ENCODE measurements around the gene FAM13B. TPM values are rescaled to one million over a fixed set of nuclear protein-coding genes. Genes with fewer than 3 reads are reported as not detected.

Gene FAM13B
- polyA plus RNA-seq, 1 of the 3 experiments (the other 2 are of a cell fraction): 13.0 TPM

GRCh38 chr5:137938751-137939143 is 94.1 kb downstream of the FAM13B start:
- WGBS (ENCODE audit: low lambda C conversion rate): 96% methylated on average over 1 of the region's 1 CpG
- no peak for TF ChIP-seq JUND (IDR thresholded peaks at IDR 0.05)
- TF ChIP-seq TEAD4 (IDR thresholded peaks at IDR 0.05; ENCODE audit: borderline replicate concordance, insufficient read depth): no peak
- TF ChIP-seq GATA2 (CRISPR knock-in tag; IDR thresholded peaks at IDR 0.05): no peak
- no peak for TF ChIP-seq MEF2A (IDR thresholded peaks at IDR 0.05; ENCODE audit: borderline replicate concordance, low read depth)
- TF ChIP-seq CTCF (IDR thresholded peaks at IDR 0.05): no peak
- TF ChIP-seq NFIC (IDR thresholded peaks at IDR 0.05; ENCODE audit: borderline replicate concordance): no peak
- no peak for TF ChIP-seq YY1 (IDR thresholded peaks at IDR 0.05; ENCODE audit: low read depth)
- TF ChIP-seq RCOR1 (IDR thresholded peaks at IDR 0.05; ENCODE audit: low read length): no peak
- no peak for TF ChIP-seq ELF1 (IDR thresholded peaks at IDR 0.05)
- no peak for TF ChIP-seq TAF1 (IDR thresholded peaks at IDR 0.05; ENCODE audit: borderline replicate concordance, low read depth, low read length)
- peaks cover 62 to 72% of the 10 kb centered on the region in 2 experiments for H3K36me3 ChIP-seq (replicated peaks in 1 of 2; ENCODE audit: control insufficient read depth in 1 of 2, insufficient read depth in 2 of 2, low read length in 1 of 2)

GRCh38 chr5:137937994-137938750 is 94.7 kb downstream of the FAM13B start:
- H3K79me2 ChIP-seq (ENCODE audit: insufficient read depth): no peaks in the 10 kb centered on the region
- CTCF ChIA-PET: no interaction called here
- no peak for TF ChIP-seq EP300 (IDR thresholded peaks at IDR 0.05; ENCODE audit: borderline replicate concordance in 1 of 2, low read depth in 1 of 2, low read length in 1 of 2)
- TF ChIP-seq SMC3 (IDR thresholded peaks at IDR 0.05; ENCODE audit: low read depth, low read length): no peak
- no peak for TF ChIP-seq USF1 (IDR thresholded peaks at IDR 0.05; ENCODE audit: borderline replicate concordance, low read depth)
- no peak for TF ChIP-seq ZBTB33 (IDR thresholded peaks at IDR 0.05; ENCODE audit: borderline replicate concordance, low read depth)
- TF ChIP-seq FOSL2 (IDR thresholded peaks at IDR 0.05; ENCODE audit: borderline replicate concordance, low read depth): no peak
- no peak for TF ChIP-seq TAF1 (IDR thresholded peaks at IDR 0.05; ENCODE audit: borderline replicate concordance, low read depth, low read length)
- TF ChIP-seq RXRA (IDR thresholded peaks at IDR 0.05; ENCODE audit: borderline replicate concordance, low read depth): no peak
- TF ChIP-seq NFIC (IDR thresholded peaks at IDR 0.05; ENCODE audit: borderline replicate concordance): no peak
- TF ChIP-seq ELF1 (IDR thresholded peaks at IDR 0.05): no peak
- no peak for TF ChIP-seq CHD2 (IDR thresholded peaks at IDR 0.05; ENCODE audit: low read length, partially characterized antibody)
- no peak for TF ChIP-seq REST (IDR thresholded peaks at IDR 0.05; ENCODE audit: low read depth, low read length)
- TF ChIP-seq TEAD4 (IDR thresholded peaks at IDR 0.05; ENCODE audit: borderline replicate concordance, insufficient read depth): no peak
- no peak for TF ChIP-seq GABPA (IDR thresholded peaks at IDR 0.05; ENCODE audit: low read depth)

More at GRCh38 chr5:137938751-137939143, 94.1 kb downstream of the FAM13B start:
- Histone ChIP-seq H3K27me3 (ENCODE audit: insufficient read depth) (no peaks in the 10 kb centered on the region), H3K79me2 (ENCODE audit: insufficient read depth) (no peaks in the 10 kb centered on the region), H3F3A (replicated peaks; ENCODE audit: insufficient read depth) (no peaks in the 10 kb centered on the region), H3K4me3 (ENCODE audit: low read depth in 2 of 2, low read length in 1 of 2) (no peak overlapping the region), H3K9ac (no peak overlapping the region), H3K4me1 (ENCODE audit: control insufficient read depth in 1 of 2, insufficient read depth in 2 of 2, low read depth in 1 of 2, low read length in 1 of 2) (peaks cover 1 to 4% of the 10 kb centered on the region in 2 experiments; a peak in 2 of 4 replicates), H3K4me2 (no peak overlapping the region), H3K9me3 (no peaks in the 10 kb centered on the region), H3K27ac (ENCODE audit: low read depth in 2 of 2, low read length in 1 of 2) (no peak overlapping the region), H4K20me1 (ENCODE audit: insufficient read depth) (no peaks in the 10 kb centered on the region), H3K9me2 (no peaks in the 10 kb centered on the region), H2AFZ (ENCODE audit: low read depth) (no peak overlapping the region)
- no peak for DNase-seq
- CTCF ChIA-PET: no interaction called here
- POLR2A ChIA-PET: no interaction called here

More at GRCh38 chr5:137937994-137938750, 94.7 kb downstream of the FAM13B start:
- peaks cover 7% of the 10 kb centered on the region in 2 experiments; a peak in 2 of 4 replicates for H3K4me1 ChIP-seq (ENCODE audit: control insufficient read depth in 1 of 2, insufficient read depth in 2 of 2, low read depth in 1 of 2, low read length in 1 of 2)
- no peak for DNase-seq
- no peak overlapping the region for H2AFZ ChIP-seq (ENCODE audit: low read depth)
- no peak overlapping the region for H3K9ac ChIP-seq
- no peak overlapping the region for H3K4me3 ChIP-seq (ENCODE audit: low read depth in 2 of 2, low read length in 1 of 2)
- 94% methylated on average over 1 of the region's 1 CpG for WGBS (ENCODE audit: low lambda C conversion rate)
- H3K27me3 ChIP-seq (ENCODE audit: insufficient read depth): no peaks in the 10 kb centered on the region
- H3K9me3 ChIP-seq: no peaks in the 10 kb centered on the region
- no peak overlapping the region for H3K27ac ChIP-seq (ENCODE audit: low read depth in 2 of 2, low read length in 1 of 2)
- no peaks in the 10 kb centered on the region for H4K20me1 ChIP-seq (ENCODE audit: insufficient read depth)
- H3K9me2 ChIP-seq: no peaks in the 10 kb centered on the region
- POLR2A ChIA-PET: no interaction called here
- H3F3A ChIP-seq (replicated peaks; ENCODE audit: insufficient read depth): no peaks in the 10 kb centered on the region
- no peak overlapping the region for H3K4me2 ChIP-seq
- peaks cover 59 to 68% of the 10 kb centered on the region in 2 experiments for H3K36me3 ChIP-seq (replicated peaks in 1 of 2; ENCODE audit: control insufficient read depth in 1 of 2, insufficient read depth in 2 of 2, low read length in 1 of 2)

Data from SK-N-SH (cell line).